NCI-H345 treated with DMSO at 0.1 percent for 48 hours (cell line): ENCODE results near the gene TRIM46.
"Not testable (repeated sequence)": the region's sequence is repeated elsewhere in the genome, so short reads cannot be mapped to it uniquely, and the experiment has no call there.

Experiments used
- DNase-seq: peaks from one replicate; lab custom pipeline; 2025; ENCODE audit not compliant: unreplicated experiment; lab: John Stamatoyannopoulos, UW

TRIM46 gene

DNA sequence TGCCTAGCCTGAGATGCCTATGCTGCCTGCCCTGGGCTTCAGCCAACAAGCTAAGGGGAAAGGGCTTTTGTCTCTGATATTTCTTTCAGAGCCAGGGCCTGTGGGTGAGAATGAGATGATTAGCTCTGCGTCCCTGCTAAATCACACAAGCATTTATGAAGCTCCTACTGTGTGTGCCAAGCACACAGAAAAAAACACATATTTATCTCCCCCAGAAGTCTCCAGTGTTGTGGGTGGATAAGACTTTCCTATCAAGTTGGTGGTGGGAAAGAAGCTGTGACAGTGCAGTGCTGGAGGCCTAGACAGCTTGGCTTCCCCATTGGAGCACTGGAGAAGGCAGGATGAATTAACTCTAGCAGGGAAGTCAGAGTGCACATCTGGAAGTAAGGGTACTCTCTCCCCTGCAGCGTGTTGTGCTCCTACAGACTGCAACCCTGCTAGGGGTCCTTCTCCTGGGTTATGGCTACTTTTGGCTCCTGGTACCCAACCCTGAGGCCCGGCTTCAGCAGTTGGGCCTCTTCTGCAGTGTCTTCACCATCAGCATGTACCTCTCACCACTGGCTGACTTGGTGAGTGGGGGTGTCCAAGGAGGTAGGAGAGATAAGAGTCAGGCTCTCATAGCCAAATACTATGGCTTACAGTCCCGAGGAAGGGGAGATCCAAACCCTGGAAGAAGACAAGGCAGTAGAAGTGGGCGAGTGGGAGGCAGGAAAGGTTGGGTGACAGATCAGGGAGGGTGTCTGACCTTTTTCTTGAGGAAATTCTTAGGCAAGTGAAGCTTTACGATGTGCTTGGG lies 36.3 kb upstream of the TRIM46 start:
- DNase-seq, result no peak

DNA sequence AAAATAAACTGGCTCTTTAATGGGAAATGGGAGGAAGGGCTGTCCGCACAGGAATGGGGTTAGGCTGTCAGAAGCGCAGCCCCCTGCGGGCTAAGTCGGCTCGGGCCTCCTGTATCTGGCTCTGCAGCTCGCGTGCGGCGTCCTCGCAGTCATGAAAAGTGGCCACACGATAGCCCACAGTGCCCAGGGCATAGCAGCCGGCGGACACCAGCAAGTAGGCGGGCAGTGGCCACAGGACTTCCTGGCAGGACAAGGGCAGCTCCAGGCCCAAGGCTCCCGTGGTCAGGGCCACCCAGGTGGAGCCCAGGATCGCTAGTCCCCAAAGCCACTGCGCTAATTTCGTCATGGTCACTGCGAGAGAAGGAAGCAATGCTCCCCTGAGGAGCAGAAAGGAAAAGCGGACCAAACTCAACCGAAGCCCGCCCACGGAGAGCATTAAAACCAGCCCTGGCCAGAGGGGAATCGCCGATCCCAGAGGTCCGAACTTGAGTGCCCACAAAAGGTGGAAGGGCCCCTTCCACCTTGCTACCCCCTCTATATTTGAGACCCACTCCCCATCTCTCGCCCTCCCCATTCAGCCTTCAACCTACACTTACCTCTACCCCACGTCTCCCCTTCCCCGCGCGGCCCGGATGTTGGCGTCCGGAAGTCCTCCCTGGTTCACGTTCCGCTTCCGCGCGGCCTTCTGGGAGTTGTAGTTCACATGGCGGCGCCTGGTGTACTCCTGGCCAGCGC lies 33.6 kb upstream of the TRIM46 start, which contains the start of gene DPM3:
Gene DPM3 (minus strand): TSS at position 637 of the 735 bp plus-strand sequence. CDS start 291 bp downstream, at position 346.
- peak; percentile 96 for DNase-seq

DNA sequence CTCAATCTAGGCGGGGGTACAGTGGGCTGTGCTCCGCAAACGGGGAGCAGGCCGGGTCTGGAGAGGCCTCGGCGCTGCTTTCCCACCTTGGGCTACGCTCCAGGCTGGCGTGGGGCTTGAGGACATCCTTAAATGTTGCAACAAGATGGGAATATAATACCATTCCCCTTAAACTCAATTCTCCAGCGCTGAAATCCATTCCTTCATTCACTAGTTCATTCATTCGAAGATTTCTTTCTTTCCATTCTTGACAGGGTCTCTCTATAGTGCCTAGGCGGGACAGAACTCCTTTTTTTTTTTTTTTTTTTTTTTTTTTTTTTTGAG lies 33.1 kb upstream of the TRIM46 start:
- DNase-seq, result no peak

DNA sequence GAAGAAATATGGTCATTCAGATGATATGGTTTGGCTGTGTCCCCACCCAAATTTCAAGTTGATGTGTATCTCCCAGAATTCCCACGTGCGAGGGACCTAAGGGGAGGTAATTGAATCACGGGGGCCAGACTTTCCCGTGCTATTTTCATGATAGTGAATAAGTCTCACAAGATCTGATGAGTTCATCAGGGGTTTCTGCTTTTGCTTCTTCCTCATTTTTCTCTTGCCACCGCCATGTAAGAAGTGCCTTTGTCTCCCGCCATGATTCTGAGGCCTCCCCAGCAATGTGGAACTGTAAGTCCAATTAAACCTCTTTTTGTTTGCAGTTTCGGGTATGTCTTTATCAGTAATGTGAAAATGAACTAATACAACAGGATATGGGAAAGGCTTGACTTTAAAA lies 31.9 kb upstream of the TRIM46 start:
- no peak for DNase-seq

DNA sequence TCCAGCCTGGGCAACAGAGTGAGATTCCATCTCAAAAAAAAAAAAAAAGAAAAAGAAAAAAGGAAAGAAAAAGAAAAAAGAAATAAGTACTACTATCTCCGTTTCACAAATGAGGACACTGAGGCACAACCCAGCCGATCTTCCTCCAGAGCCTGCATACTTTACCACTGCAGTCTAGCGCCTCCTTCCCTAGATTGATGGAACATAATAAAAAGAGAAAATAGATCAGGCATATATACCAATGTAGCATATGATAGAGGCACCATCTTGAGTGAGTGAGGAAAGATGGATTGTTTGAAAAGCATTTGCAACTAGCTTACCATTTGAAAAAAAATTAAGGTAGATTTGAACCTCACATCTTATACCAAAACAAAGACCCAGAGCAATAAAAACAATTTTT lies 28.2 kb upstream of the TRIM46 start:
- DNase-seq, result no peak

DNA sequence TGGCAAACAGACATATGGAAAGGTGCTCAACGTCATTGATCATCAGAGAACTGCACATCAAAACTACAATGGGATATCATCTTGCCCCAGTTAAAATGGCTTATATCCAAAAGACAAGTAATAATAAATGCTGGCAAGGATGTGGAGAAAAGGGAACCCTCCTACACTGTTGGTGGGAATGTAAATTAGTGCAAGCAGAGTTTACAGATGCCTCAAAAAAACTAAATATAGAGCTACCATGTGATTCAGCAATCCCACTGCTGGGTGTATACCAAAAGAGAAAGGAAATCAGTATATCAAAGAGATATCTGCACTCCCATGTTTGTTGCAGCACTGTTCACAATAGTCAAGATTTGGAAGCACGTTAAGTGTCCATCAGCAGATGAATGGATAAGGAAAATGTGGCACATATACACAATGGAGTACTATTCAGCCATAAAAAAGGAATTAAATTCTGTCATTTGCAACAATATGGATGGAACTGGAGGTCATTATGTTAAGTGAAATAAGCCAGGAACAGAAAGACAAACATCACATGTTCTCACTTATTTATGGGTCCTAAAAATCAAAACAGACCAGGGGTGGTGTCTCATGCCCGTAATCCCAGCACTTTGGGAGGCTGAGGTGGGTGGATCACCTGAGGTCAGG lies 17.5 kb upstream of the TRIM46 start:
- not testable (repeated sequence) for DNase-seq

DNA sequence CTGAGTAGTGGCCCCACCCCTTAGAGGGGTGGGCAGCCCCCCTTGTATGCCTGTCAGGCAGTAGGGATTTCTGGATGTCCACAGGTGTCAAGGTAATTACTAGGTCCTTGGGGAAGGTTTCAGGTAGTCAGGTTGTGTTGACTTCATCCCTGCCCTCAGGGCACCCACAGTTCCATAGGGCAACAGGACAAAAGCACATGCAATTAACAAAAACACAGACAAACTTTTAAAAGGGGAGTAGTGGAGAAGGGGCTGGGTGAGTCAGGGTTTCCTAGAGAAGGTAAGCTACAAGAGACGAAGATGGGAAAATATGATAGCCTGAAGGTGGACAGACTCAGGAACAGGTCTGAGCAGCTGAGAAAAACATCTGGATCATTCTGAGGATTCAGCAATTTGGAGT lies 14.7 kb upstream of the TRIM46 start:
- DNase-seq, result no peak

DNA sequence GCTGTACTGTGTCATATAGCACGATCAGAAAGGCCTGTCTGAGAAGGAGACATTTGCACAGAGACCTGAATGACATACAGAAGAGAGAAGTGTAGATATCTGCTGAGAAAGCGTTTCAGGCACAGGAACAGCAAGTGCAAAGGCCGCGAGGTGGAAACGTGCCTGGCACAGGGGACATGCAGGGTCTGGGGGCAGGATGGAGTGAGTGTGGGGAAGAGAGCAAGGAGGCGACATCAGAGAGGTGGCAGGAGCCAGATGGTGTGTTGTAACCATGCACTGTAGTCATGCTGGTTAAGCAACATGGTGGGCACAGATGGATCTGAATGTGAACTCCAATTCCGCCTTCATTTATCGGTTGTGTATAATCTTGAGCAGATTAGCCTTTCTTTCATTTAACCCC lies 13.5 kb upstream of the TRIM46 start:
- DNase-seq, result no peak

DNA sequence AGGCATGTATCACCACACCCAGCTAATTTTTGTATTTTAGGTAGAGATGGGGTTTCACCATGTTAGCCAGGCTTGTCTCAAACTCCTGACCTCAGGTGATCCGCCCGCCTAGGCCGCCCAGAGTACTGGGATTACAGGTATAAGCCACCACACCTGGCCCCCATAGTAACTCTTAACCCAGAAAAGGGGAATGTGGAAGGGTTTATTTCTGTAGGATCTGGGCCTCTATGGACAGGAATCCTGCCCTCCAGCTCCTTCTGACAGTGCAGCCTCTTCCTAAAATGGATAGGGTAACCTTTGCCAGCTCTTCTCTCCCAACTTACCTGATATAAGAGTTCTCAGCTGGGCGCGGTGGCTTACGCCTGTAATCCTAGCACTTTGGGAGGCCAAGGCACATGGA lies 11.0 kb upstream of the TRIM46 start:
- DNase-seq, result not testable (repeated sequence)

DNA sequence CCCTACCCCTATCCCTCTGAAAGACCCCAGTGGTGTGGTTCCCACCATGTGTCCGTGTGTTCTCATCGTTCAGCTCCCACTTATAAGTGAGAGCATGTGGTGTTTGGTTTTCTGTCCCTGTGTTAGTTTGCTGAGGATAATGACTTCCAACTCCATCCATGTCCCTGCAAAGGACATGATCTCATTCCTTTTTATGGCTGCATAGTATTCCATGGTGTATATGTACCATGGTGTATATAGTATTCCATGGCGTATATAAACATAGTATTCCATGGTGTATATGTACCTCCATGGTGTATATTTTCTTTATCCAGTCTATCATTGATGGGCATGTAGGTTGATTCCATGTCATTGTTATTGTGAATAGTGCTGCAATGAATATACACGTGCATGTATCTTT lies 9.9 kb upstream of the TRIM46 start:
- DNase-seq, result not testable (repeated sequence)

DNA sequence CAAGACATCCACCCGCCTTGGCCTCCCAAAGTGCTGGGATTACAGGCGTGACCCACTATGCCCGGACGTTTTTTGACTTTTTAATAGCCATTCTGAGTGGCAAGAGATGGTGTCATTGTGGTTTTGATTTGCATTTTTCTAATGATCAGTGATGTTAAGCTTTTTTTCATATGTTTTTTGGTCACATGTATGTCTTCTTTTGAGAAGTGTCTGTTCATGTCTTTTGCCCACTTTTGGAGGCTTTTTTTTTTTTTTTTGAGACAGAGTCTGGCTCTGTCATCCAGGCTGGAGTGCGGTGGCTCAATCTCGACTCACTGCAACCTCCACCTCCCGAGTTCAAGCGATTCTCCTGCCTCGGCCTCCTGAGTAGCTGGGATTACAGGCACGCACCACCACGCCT lies 9.0 kb upstream of the TRIM46 start:
- DNase-seq, result not testable (repeated sequence)

DNA sequence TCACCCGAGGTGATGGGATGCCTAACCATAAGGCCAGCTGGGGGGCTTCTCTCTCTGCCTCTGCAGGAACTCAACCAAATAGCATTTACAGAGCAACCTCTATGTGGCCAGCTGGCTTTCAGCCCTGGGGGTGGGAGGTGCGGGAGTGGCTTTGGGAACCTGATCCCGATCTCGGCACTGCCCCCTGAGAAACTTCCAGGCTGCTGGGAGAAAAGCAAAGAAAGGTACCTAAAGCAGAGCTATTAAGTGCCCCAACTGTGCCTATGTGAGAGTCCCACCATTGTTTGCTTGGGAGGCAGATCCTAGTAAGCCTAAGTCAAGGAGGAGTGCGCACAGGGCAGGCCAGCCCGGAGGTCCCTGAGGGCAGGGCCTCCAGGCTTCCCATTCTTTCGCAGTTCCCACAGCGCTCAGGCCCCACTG lies 7.6 kb upstream of the TRIM46 start:
- DNase-seq, result no peak

DNA sequence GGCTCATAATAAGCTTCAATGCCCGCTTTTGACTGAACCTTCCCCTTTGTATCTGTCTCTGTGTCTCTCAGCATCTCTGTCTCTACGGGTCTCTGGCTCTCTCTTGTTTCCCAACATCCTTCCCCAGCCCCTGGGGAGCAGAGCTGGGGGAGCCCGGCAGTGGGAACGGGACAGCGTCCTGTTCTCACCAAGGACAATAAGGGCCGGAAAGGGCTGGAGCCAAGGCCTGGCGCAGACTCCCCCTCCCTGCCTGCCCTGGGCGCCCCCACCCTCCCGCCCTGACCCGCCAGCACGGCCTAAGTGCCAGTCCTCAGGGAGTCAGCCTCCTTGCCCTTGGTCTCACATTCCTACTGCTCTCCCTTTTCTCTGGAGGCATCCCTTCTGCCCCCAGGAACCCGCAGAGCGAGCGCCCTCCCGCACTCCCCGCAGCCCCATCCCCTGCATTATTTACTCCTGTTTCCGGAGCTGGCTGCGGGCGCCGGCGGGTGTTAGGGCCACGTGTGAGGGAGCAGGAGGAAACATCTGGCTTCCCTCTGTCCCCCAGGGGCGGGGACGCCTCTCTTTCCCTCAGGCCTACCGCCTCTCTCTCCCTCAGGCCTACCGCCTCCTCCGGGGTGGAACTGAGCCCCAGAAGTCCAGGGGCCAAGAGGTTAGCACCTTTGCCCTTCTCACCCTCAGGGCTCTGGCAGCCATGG lies 7.0 kb upstream of the TRIM46 start:
- DNase-seq, result no peak

DNA sequence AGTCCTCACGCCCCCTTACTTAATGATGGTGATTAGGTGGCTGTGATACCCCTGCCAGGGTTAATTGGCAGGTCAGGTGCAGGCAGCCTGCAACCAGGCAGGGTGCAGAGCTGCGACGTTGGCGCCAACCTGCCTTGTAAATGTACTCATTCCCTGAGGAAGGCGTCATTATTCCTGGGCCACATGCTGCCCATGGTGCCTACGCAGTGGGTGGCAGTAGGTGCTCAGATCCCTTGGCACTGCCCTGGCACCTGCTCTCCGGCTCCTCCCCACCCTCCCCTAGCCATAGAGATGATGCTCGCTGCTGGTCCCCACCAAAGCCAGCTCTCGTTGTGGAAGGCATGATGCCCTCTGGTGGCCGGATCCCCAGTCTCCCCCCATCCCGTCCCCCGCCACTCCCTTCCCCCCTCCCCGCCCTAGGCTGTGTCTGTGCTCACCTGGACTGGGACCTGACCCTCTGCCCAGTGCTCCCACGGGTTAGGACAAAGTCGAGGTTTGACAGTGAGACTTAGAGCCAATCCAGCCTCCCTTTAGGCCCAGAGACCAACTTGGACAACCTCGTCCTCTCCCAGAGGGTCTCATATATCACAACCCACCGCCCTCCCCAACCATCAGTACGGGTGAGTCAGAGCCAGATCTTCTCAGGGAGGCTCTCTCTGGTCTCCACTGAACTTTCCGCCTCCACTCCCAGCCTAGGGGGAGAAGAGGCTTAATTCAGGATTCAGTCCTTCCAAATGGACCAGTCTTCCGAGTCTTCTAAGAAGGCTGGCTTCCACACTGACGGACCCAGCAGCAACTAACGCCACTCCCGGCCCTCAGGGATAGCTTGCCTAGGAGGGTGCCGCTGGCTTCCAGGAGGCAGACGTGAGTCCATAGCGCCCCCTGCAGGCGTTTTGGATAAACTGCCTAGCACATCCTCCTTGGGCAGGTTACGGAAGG lies 6.2 kb upstream of the TRIM46 start:
- DNase-seq, result peak; percentile 98

DNA sequence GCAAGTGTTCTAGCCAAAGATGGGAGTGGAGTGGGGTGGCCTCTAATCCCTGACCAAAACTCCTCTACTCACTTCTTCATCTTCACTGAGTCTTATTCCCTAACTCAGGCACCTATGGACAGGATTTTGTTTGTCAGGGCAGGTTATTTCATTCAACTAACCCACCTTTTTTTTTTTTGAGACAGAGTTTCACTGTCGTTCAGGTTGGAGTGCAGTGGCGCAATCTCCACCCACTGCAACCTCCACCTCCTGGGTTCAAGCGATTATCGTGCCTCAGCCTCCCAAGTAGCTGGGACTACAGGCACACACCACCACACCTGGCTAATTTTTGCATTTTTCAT lies 5.6 kb upstream of the TRIM46 start:
- not testable (repeated sequence) for DNase-seq

DNA sequence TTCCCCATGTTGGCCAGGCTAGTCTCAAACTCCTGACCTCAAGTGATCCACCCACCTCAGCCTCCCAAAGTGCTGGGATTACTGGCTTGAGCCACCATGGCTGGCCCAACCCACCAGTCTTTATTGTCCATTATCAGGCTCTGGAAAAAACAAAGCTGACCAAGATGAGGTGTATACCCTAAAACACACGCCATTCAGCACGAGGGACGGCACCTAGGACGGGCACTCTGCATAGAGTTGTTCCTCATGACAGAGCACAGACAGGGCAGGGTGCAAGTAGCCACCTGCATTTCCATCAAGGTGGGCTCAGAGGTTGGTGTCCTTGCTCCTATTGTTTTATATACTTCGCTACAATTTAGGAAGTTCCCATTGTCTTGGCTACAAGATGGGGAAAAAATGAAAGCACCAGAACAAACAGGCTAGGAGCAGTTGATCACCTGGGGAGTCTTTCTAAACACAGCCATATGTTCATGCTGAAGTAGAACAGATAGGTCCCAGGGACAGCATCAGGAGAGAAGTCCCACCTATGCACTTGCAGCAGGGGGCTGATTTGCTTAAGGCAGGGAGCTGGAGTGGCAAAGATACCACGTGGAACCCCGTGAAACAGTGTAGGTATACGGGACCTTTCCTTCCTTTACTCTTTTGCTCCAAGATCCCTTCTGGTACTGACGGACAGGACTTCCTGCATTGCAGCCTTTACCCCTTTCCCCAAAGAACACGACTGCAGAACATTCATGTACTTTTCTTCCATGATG lies 5.0 kb upstream of the TRIM46 start:
- DNase-seq, result no peak

DNA sequence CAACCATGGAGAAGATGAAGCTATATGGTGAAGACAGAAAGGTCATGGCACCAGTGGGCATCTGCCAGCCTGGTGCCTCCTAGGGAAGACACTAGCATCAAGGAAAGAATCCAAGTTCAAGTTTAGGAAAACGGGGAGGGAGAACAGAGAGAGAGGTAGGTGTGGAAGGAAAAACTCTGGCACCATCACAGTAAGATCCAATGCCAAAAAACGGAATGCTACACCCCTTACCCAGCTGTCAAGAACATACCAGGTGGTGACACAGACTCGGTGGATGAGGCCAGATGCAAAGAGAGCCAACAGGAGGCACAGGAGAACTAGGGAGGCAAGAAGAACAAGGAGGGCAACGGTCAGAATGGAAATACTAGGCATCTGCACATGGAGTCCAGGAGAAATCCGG lies 4.1 kb upstream of the TRIM46 start:
- DNase-seq, result no peak

DNA sequence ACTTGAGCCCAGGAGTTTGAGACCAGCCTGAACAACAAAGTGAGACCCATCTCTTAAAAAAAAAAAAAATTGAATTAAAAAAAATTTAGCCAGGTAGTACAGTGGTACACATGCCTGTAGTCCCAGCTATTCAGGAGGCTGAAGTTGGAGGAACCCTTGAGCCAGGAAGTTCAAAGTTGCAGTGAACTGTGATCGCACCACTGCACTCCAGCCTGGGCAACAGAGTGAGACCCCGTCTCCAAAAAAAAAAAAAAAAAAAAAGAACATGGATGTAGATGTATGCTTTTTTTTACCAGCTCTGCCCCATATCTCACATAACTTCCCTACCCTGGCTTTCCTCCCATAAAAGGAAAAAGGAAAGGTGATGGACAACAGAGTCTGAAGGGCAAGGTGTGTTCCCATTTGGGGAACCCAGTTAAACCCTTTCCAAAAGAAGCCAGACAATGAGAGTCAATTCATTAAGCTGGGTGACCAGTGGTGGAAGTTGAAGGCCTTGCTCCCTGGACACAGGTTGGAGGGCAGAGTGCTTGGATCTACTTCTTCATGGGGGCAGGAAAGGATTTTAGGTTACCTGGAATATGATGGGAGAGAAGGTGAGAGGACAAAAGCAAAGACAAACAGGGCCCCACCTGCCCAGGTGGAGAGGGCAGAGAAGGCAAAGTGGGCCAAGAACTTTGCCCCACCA lies 3.4 kb upstream of the TRIM46 start:
- DNase-seq, result no peak

DNA sequence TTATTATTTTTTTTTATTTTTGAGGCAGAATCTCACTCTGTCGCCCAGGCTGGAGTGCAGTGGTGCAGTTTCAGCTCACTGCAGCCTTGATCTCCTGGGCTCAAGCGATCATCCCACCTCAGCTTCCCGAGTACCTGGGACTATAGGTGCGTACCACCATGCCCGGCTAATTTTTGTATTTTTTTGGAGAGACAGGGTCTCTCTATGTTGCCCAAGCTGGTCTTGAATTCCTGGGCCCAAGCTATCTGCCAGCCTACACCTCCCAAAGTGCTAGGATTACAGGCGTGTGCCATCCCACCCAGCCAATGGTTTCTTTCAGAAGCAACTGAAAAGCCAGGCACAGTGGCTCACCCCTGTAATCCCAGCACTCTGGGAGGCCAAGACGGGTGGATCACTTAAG lies 2.8 kb upstream of the TRIM46 start:
- no peak for DNase-seq
